ENCODE results near the gene ABHD17C.
A peak's percentile ranks its signal among the peaks of the same experiment; 100 is the strongest.

ABHD17C gene

DNA sequence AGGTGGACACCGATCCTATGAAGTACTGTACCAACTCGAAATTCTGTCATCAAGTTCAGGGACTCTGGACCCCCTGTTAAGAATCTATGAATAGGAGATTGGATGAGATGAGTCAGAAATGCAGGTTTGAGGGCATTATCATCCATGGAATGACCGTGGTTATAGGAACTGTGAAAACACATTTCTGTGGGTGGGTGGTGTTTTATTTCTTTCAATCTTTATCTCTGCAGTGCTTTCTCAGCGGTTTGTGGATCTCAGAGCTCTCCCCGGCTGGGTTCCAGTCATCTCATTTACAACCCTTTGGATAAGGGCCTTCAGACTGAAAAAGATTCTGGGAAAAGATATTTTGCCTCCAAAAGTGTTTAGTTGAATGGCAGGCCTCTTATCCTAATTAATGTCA, 5.4 kb upstream of the ABHD17C start:
- no peak for DNase-seq (ENCODE audit: low read depth in 2 of 2)

DNA sequence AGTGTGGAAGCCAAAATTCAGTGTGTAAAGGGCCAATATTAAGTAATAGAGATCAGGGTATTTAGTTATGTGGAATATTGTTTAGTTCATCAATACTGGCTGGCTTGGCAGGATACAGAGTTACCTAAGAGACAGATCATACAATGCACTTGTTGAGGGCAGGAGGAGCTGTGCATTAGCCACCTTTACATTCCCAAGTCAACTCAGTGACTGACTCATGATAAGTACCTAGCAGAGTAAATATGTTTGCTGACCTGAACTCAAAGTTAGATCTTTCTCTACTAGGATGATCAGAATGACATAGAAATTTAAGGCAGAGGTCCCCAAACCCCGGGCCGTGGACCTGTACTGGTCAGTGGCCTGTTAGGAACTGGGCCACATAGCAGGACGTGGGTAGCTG, 3.5 kb upstream of the ABHD17C start:
- no peak for DNase-seq (ENCODE audit: low read depth in 2 of 2)

DNA sequence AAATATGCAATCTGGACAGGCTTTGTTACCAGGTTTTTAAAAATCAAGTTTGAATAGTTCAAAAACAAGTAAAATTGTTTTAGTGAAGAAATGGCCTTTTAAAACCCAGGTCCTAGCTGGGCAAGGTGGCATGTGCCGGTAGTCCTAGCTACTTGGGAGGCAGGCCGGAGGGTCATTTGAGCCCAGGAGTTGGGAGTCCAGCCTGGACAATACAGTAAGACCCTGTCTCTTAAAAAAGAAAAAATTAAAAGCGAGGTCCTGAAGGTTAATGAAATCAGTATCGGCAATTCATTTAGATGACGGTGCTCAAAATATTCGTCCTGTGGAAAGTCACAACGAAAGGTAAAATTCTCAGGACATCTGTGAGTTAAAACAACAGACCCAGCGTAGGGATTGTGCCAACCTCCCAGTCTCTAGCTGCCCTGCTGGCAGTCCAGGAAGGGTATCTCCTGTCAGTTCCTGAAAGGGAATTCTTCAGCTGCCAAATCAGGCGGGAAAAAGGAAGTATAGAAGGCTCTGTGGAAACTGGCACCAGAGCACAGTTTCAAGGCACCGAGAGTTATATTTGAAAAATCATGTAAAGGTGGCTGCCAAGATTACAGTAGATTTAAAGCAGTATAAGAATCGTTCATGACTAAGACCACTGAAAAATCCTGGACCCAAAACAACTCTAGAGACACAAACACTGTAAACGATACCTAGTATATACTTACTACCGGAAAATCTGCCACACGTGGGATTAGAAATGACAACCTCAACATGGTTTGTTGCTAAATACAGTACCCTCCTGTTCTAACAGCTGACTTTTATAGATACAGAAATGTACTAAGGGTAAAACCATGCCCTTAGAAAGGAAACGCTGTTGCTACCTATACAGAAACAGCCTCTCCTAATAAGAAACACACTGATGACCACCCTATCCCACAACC, 1.2 kb upstream of the ABHD17C start:
- DNase-seq (ENCODE audit: low read depth in 2 of 2): no peak

DNA sequence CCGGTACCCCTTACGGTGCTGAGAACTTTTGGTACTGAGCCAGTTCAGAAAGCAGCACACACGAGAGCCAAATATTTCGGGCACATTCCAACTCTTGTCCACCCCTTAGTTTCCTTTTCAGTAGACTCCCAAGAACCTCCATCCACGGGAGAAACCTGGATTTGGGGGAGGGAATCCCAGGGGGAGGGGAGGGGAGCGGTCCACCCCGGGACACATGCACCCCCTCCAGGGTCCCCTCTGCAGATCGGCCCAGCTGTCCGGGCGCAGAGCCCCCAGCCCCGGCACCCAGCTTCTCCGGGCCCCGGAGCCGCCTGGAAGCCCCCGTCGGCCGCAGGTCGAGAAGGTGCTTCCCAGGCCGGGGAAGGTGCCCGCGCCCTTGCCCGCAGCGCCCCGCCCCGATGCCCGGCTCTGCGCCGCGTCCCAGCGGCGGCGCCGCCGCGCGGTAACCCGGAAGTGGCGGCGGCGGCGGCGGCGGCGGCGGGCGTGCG, 455 bp upstream of the ABHD17C start:
- DNase-seq (ENCODE audit: low read depth in 2 of 2): no peak

DNA sequence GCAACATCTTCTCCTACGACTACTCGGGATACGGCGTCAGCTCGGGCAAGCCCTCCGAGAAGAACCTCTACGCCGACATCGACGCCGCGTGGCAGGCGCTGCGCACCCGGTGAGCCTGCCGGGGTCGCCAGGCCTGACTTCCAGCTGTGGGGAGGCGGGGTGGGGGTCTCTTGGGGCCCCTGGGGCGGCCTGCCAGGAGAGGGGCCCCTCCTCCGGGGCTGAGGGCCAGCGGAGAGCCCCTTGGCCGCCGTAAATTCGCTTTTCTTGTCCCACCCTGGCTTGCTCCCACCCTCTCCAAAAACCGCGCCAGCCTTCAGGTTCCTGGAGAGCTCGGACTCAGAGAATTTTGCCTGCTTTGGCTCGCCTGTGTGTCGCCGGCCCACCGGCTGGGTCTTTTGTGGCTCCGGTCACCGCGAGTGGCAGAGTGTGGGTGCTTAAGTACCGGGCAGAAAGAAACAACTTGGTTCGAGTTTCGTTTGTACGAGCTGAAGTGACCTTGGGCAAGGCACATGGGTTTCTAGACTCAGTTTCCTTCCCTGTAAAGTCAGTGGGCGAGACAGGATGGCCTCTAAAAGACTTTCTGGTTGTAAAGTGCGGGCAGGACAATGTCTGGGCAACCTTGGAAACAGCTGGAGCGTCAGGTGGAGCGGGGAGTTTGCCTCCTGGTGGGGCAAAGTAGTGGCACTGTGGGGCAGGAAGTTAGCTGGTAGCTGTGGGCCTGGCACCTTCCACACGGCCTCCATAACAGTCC, 976 bp downstream of the ABHD17C start:
- no peak for DNase-seq (ENCODE audit: low read depth in 2 of 2)

DNA sequence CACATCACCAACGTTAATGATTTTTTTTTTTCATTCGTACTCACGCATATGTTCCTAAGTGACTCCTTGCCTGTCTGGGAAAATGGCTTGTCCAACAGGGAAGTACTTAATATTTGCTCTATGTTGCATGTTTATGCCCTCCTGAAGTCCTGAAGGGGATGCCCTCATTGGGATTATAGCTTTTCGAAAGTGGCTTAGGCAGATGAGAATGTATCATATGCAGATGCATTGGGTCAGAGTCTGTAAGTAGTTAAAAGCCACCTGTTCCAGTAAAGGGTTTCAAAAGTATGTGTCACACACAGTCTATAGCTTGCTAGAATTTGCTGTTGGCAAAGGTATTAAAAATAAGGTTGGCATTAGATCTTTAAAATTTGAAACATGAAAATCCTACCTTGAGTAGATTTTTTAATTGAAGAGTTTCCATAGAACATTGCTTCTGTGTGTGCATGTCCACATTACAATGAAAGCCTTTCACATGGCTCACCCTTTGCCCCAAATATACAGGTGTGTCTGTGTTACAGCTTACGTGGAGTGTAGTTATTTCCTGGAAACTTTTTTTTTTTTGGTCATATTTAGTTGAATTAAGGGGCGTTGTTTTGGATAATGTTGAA, 2.1 kb downstream of the ABHD17C start:
- no peak for DNase-seq (ENCODE audit: low read depth in 2 of 2)

DNA sequence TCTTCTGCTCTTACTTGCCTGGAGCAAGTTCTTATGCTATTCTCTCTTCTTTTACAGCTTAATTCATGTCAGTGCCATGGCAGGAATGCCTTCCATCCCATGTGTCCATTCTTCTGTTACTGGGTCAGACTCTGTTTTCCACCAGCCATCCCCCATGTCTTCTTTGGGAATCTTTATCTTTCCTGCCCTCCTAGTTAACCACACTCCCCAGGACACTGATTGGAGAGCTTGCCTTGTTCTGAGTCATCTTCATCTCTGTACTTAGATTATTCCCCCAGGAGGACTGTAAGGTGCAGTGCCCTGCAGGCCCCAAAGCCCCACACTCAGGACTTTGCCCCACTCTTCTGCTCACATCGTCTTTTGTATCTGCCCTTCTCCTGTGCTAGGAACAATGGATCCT, 3.6 kb downstream of the ABHD17C start:
- no peak for DNase-seq (ENCODE audit: low read depth in 2 of 2)

DNA sequence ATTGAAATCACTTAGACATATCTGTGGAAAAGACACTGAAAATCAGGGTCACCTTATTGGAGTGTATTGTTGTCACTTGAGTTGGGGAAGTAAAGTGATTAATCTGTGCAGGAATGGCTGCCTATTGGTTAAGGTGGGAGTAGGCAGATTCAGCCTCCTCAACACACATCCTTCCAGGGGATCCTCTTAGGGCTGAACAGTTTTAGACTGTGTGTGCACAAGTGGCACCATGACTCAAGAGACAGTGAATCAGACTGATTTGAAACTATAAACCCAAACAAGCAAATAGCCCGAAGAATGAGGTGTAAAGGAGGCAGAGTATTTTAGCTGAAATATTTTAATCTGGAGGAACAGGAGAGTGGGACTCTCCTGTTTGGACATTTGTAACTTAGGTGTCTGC, 4.9 kb downstream of the ABHD17C start:
- no peak for DNase-seq (ENCODE audit: low read depth in 2 of 2)

DNA sequence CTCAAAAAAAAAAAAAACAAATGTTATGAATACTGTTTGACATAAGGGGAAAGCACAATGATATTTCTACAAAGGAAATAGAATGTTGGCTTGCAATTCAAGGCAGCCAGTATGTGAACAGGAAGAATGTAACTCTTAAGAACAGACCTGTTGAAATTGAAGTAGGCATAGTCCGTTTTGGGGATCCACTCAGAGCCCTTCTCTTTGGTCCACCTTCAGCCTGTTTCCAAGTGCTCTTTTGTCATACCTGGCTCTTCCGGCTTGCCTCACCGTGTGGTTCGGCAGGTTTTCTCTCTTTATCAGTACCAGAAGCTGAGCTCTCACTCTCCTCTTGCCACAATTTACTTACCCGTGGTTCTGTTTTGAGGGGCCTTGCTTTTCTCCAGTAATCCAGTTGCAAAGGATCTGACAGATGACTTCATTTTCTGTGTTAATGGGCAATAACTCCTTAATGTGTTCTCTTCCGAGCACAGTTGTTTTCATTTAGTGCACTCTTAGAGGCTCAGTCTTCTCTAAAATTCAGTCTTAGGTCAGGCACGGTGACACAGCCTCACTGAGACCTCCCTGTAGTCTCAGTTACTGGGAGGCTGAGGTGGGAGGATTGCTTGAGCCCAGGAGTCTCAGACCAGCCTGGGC, 6.7 kb downstream of the ABHD17C start:
- no peak for DNase-seq (ENCODE audit: low read depth in 2 of 2)

DNA sequence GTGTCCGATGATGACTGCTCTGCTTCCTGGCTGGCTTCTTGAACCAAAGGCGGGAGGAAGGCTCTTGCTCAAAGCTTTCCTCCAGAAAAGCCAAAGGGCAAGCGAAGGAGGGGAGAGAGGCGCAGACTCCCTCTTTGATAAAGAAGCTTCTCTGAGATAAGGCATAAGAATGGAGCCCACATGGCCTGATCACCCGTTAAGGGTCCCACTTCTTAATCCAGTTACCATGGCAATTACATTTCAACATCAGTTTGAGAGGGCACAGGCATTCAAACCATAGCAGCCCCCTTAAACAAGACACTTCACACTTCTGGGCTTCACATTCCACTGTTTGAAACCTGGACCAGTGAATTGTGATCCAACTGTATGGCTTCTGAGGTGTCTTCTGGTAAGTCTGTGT, 8.0 kb downstream of the ABHD17C start:
- no peak for DNase-seq (ENCODE audit: low read depth in 2 of 2)

DNA sequence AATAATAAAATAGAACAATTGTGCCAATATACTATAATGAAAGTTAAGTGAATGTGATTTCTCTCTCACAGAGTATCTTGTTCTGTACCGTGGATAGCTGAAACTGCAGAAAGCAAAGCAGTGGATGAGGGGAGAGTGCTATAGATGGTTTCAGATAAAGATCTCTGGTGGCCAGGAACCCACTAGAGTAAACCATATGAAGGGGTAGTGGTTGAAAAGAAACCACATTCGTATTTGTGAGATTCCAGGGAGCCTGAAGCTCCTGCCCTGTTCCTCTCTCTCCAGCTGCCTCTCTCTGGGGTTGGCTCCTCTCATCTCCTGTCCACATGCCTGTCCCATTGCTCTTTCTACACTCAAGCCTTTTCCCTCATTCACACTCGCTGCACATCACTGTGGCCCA, 8.9 kb downstream of the ABHD17C start:
- DNase-seq (ENCODE audit: low read depth in 2 of 2): no peak

DNA sequence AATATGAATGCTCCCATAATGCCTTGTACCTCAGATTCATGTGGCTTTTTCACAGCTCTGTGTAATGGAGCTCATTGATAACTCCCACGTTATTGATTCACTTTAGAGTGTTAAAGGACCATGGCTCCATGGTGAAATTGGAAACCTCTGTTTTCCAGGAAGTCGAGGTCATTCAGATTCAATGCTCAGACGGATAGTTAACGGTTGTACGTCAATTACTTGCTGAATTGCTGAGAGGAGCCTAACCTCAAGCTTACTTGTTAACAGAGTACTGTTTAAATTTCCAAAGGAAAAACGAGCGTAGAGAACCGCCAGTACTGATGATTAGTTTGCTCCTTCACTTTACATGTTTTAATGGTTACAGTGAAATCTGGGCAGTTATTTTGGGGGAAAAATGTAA, 11.1 kb downstream of the ABHD17C start:
- DNase-seq (ENCODE audit: low read depth in 2 of 2): no peak

DNA sequence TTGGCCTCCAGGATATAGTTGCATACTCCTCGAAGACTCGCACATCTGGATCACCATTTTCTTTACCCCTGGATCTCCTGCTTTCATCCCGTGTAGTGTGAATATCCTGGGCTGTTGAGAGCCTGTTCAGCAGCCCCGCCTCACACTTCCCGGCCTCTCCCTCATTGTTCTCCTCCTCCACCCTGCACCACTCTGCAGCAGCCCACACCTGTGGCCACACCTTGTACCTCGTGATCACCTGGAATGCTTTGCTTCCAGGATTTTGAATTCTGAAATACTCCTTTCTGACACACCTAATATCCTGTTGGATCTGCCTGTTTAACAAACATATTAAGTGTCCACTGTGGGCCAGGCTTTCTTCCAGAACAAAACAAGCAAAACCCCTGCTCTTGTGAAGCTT, 14.4 kb downstream of the ABHD17C start:
- no peak for DNase-seq (ENCODE audit: low read depth in 2 of 2)

DNA sequence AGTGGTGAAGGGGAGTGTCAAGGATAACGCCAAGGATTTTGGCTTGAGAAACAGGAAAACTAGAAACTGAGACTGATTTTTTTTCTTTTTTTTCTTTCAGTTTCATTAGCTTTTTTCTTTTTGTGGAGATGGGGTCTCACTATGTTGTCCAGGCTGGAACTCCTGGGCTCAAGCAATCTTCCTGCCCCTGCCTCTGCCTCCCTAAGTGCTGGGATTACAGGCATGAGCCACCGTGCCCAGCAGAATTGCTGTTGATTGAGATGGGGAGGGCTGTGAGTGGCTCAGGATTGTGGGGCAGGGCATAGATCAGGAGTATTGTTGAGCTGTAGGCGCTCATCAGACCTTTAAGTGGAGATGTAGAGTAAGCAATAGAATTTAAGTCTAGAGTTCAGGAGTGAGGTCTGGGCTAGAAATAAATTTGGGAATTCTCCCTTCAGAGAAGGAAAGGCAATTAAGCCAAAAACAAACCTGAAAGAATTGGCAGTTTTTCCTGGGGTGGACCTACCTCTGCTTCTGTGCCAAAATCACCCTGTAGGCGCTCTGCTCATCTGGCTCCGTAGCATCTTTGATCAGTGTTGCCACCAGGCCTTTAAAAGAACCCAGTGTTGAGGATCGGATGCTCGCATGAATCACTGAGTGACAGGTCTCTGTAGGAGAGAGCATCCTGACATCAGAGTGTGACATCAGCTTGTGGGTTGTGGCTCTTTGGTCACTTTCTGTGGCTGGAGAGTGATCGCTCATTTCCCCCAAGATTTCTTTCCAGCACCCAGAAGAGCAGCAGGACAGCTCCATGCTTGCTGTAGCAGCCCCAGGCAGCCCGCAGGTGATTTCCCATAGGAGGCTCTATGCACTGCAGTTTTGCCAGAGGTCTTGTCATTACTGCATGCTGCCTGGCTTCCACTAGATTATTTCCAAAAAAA, 15.8 kb downstream of the ABHD17C start:
- DNase-seq (ENCODE audit: low read depth in 2 of 2): peak; percentile 56 to 63

DNA sequence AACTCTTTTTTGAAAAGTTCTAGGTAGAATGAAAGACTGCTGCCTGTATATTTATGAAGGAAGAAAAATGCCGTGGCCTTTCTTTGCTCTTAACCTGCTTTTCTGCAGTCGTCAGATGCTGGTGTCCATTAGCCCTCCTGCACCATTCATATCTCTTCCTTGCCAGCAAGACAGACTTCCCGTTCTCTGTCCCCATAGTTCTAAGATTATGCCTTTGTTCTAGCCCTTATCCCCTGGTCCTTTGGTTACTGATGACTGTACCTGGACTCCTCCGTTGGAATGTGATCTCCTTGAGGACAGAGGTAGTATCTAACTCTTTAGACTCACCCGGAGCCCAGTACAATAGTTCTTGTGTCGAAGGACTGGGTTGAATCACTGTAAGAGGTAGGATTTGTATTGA, 16.8 kb downstream of the ABHD17C start:
- no peak for DNase-seq (ENCODE audit: low read depth in 2 of 2)

DNA sequence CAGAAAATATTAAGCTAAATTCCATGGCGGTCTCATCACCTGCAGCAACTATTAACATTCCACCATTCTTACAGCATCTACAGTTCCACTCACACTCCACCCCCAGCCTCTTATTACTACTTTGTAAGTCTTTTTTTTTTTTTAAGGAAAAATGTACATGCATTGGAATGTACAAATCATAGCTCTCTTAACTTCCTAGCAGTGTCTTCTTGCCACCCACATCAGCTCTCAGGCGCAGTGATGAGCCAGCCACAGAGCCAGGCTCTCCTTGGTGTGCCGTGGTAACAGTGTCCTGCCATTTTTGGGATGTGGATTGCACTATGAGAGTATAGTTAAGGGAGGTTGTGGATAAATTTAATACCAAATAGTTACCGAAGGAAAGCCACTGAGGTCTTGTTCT, 17.8 kb downstream of the ABHD17C start:
- DNase-seq (ENCODE audit: low read depth in 2 of 2): no peak

DNA sequence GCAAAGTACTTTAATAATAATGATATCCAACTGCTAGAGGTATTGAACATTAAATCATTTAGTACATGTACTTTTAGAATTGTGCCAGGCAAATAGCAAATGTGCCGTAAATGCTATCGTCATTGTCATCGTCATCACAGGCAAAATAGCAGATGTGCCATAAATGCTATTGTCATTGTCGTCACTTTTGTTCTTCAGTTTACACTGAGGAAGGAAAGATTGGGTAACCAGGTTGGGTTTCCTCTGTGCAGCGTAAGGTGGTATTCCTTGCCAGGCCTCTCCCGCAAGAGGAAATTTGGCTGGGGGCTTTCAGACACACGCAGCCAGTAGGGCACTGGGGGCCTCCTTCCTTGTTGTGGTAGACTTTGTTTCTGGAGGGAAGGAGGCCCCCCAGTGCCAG, 26.4 kb downstream of the ABHD17C start:
- DNase-seq (ENCODE audit: low read depth in 2 of 2): no peak

DNA sequence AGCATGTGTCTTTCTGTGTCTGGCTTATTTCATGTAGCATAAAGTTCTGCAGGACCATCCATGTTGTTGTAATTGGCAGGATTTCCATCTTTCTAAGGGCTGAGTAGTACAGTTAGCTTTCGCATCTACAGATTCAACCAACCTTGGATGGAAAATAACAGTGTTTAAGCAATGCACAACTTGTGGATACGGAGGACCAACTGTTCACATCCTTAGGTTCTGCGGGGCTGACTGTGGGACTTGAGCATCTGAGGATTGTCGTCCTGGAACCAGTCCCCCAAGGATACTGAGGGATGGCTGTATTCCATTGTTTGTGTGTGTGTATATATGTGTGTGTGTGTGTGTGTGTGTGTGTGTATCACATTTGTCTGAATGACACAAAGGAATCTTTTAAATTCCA, 27.7 kb downstream of the ABHD17C start:
- no peak for DNase-seq (ENCODE audit: low read depth in 2 of 2)

DNA sequence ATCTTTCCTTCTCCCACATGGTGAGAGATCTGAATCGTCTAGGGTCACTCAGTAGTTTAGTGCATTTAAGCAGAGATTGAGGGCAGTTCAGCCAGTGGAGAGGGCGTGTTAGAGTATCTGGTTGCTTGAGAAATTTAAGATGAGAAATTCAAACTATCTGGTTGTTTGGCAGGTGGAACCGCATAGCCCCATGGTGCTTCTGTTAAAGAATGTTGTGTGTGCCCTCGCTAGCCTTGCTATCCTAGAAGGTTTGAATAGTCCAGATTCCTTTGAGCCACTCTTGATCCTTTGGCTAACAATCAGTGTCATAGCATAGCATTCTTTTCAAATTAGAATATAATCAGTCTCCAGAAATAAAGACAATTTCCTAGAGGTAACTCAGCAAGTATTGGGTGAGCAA, 32.1 kb downstream of the ABHD17C start:
- no peak for DNase-seq (ENCODE audit: low read depth in 2 of 2)

DNA sequence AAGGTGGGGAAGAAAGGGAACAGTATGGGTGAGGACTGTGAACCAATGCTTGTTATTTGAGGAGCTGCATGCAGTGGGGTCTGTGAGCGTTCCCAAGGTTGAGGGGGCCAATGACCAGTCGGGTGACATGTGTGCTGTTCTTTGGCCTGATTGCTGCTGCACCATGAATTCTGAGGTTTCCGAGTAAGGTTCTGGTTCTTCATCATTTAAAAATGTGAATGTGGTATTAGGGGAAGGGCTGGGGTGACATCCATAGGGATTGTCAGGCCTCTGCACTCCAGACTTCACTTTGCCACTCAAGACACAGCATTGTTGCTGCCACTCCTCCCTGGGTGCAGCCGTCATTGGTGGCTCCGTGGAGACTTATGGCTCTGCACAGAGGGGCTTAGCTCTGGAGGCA, 32.5 kb downstream of the ABHD17C start:
- no peak for DNase-seq (ENCODE audit: low read depth in 2 of 2)

DNA sequence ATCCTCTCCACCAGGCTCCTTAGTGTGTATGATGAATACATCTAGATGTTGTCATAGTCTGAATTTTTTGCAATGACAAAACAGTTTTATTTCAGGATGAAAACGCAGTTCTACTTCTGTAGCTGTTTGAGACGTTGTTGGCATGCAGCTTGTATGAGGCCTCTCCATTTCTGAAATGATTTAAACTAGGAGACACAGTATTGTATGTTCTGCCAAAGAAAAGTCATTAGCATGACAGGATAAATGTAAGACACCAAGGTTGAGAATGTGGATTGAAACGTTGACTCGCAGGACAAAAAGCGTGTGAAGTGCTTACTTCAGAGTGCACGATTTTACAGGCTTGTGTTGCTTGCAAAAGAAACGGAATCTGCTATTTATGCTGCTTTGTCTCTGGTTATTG, 35.3 kb downstream of the ABHD17C start:
- no peak for DNase-seq (ENCODE audit: low read depth in 2 of 2)

Measured in stimulated activated CD8-positive, alpha-beta memory T cell treated with anti-CD3 and anti-CD28 coated beads, Interleukin-15, amount 100 ng/mL, for 48 hours (primary cell).